Measurements from ENCODE around the gene RFX2. TPM values are rescaled to one million over a fixed set of nuclear protein-coding genes. Genes with fewer than 3 reads are reported as not detected.
"Not testable (repeated sequence)": the region's sequence is repeated elsewhere in the genome, so short reads cannot be mapped to it uniquely, and the experiment has no call there.

RFX2 gene
- polyA plus RNA-seq, 3 donors, result 6.9 to 11.1 (median 8.1) TPM

DNA sequence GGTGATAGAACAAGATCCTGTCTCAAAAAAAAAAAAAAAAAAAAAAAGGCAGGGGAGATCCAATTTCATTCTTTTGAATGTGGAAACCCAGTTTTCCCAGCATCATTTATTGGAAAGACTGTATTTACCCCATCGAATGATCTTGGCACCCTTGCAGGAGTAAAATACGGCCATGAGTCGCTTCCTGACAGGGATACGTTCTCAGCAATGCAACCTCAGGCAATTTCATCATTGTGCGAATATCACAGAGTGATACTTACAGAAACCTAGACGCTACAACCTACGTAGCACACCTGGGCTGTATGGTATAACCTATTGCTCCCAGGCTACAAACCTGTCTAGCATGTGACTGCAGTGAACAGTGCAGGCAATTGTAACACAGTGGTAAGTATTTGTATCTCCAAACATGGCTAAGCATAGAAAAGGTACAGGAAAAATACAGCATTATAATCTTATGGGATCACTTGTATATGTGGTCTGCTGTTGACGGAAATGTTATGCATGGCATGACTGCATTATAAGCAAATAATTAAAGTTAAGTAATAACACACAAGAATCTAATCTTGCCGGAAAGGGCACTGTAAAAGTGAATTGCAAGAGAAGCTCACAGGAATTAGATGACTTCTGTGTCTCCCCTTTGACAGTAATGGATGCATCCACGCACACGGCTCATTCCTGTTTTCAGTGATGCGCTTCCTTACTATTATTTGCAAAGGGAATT is 24.1 kb downstream of the RFX2 start:
- DNase-seq (ENCODE audit: extremely low read depth in 1 of 11, low read depth in 9 of 11, low spot score in 4 of 11), result no peak

DNA sequence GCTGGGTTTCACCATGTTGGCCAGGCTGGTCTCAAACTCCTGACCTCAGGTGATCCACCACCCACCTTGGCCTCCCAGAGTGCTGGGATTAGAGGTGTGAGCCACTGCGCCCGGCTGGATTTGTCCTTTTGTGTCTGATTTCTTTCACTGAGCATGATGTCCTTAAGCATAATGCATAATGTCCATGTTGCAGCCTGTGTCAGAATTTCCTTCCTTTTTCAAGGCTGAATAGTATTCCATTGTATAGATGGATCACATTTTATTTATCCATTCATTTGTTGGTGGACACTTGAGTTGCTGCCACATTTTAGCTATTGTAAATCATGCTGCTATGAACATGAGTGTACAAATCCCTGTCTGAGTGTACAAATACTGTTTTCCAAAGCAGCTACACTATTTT is 25.5 kb downstream of the RFX2 start:
- no peak for DNase-seq (ENCODE audit: extremely low read depth in 1 of 11, low read depth in 9 of 11, low spot score in 4 of 11)

DNA sequence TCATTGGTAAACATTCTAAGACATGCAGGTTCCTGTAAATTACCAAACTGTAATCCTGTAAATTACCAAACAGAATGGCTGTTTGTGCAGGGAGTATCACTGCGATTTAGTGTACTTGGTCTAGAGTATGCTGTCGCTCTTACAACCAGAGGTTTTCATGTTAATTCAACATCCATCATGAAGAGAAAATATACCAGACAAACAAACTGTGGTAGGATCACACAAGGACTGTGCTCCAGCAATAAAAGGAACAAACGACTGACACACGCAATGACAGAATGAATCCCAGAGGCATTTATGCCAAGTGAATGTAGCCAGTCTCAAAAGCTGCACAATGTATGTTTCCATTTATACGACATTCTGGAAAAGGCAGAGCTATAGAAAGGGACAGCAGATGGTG is 31.2 kb downstream of the RFX2 start:
- no peak for DNase-seq (ENCODE audit: extremely low read depth in 1 of 11, low read depth in 9 of 11, low spot score in 4 of 11)

DNA sequence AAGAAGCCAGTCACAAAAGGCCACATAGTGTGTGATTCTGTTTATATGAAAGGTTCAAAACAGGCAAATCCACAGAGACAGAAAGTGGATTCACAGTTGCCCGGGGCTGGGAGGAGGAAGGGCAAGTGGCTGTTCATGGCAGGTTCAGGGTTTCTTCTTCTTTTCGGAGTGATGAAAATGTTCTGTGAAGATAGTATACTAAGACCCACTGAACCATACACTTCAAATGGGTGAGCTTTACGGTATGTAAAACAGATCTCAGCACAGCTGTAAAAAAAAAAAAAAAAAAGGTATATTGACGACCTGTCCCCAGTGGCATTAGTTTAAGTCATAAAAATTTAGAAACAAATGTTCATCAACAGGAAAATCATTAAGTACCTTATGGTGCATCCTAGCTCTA is 32.2 kb downstream of the RFX2 start:
- no peak for DNase-seq (ENCODE audit: extremely low read depth in 1 of 11, low read depth in 9 of 11, low spot score in 4 of 11)

DNA sequence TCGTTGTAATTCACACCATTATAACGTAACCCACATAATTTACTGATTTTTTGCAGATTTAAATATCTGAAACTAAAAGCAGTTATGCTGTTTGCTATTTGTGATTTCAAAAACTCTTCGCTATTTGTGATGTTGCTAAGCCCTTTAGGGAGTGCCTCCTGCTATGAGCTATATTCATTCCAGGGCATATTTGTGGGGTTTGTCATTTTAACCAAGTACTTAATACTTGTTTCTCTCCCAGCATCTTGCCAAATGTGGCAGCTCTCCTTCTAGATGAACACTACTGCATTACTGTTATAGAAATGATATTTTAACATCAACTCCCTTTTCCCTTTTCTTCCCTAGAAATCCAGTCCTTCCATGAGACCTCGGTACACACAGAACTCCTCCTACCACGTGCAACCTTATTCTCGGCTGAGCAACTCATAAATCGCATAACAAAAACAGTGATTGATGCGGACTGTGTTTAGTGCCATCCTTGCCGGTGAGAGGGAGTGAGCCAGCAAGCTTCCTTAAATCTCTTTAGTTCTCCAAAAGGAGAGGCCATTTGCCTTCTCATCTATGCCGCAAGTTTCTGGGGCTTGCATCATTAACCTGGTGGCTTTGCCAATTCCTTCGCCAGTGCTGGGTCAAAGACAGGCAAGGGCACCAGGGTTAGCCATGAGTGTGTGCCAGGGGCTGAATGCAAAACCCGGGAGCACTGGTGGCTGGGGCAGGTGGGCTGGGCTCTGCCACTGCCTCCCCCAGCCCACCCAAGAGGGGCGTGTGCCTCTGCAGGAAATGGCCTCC is 33.4 kb downstream of the RFX2 start:
- no peak for DNase-seq (ENCODE audit: extremely low read depth in 1 of 11, low read depth in 9 of 11, low spot score in 4 of 11)

DNA sequence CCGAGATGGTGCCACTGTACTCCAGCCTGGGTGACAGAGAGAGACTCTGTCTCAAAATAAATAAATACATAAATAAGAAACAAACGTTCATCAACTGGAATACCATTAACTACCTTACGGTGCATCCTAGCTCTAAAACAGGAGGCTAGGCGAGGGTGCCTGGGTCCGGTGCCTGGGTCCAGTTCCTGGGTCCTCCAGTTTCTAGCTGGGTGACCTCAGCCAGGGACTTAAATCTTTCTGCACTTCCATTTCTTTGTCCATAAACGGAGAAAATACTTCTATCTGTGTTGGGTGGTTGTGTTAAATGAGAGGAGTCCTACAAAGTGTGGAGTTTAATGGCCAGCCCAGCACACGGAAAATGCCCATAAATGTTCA is 34.0 kb downstream of the RFX2 start:
- no peak for DNase-seq (ENCODE audit: extremely low read depth in 1 of 11, low read depth in 9 of 11, low spot score in 4 of 11)

DNA sequence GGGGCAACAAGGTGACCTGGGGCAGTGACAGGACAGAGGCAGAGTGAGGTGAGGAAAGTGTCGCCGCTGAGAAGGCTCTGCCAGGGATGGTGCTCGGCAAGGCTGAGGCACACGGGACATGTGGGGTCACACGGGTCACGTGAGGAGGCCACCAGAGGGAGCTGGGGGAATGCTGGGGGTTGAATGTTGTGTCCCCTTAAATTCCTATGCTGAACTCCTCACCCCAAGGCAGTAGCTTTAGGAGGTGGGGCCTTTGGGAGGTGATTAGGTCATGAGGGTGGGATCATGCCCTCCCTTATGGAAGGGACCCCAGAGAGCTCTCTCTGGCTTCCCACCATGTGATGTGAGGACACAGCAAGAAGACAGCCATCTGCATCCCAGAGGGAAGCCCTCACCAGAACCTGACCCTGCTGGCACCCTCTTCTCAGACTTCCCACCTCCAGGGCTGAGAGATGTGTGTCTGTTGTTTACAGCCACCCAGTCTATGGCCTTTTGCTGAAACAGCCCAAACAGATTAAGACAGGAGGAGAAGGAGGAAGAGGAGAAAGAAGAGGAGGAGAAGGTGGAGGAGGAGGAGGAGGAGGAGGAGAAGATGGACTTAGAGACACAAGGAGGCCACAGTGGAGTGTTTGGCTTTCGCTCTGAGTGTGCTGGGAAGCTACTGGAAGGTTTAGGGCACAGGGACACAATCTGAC is 35.4 kb downstream of the RFX2 start:
- no peak for DNase-seq (ENCODE audit: extremely low read depth in 1 of 11, low read depth in 9 of 11, low spot score in 4 of 11)

DNA sequence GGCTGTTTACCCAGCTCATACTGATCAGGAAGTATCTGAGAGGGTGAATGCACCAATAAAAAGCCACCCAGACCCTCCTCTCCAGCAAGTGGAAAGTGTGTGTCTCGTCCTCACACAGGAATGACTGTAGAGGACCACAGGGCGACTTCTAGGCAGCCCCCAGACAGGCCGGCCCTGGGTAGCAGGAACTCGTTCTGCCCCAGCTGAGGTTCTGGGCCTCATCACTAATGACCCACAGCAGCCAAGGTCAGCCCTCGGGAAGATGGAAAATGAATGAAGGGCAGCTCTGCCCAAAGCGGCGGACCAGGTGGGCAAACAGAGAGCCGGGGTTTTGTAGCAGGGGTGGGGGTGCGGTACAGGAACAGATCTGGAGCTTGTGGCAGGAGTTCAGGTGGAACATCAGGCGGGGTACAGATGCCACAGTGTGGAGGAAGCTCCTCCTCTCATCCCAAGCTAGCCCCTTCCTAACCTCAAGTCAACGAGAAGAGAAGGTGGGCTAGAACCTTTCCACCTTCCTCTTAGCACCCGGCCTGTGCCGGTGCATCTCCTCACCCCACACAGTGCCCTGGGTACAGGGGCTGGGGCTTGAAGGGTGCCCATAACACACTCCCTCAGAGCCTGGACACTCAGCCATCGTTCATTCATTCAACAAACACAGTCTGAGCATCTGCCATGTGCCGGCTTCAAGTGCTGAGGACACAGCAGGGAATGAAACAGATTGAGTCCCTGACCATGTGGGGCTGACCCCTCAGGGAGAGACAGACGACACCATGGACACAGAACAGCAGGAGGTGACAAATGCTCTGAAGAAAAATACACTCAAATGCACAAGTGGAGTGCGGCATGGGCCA is 36.2 kb downstream of the RFX2 start:
- DNase-seq (ENCODE audit: extremely low read depth in 1 of 11, low read depth in 9 of 11, low spot score in 4 of 11), result no peak

DNA sequence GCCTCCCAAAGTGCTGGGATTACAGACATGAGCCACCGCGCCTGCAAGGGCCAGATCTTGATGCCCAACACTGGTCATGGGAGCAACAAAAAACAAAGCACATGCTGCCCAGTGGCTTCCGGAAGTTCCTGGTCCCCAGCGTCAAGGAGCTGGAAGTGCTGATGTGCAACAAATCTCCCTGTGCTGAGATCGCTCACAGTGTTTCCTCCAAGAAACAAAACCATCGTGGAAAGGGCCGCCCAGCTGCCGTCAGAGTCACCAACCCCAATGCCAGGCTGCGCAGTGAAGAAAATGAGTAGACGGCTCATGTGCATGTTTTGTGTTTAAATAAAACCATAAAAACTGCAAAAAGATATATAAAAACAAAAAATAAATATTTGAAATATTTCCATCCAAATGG is 37.1 kb downstream of the RFX2 start:
- DNase-seq (ENCODE audit: extremely low read depth in 1 of 11, low read depth in 9 of 11, low spot score in 4 of 11), result not testable (repeated sequence)

DNA sequence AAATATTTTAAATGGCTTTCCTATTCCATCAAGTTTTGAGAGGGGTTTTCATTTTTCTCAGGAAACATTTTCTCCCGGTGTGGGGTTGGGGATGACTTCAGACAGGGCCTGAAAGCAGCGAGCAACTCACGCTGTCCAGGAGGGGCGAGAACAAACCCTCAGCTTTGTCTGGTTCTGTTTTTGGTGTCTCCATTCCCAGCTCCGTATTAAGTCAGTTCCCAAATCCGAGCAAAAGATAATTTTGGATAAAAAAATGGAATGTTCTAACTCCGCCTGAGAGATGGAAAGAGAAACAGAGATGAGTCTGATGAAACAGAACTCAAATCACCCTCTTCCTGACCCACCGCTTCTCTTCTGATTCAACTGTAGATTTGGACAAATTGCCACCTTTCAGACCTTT is 38.4 kb downstream of the RFX2 start:
- DNase-seq (ENCODE audit: extremely low read depth in 1 of 11, low read depth in 9 of 11, low spot score in 4 of 11), result no peak

DNA sequence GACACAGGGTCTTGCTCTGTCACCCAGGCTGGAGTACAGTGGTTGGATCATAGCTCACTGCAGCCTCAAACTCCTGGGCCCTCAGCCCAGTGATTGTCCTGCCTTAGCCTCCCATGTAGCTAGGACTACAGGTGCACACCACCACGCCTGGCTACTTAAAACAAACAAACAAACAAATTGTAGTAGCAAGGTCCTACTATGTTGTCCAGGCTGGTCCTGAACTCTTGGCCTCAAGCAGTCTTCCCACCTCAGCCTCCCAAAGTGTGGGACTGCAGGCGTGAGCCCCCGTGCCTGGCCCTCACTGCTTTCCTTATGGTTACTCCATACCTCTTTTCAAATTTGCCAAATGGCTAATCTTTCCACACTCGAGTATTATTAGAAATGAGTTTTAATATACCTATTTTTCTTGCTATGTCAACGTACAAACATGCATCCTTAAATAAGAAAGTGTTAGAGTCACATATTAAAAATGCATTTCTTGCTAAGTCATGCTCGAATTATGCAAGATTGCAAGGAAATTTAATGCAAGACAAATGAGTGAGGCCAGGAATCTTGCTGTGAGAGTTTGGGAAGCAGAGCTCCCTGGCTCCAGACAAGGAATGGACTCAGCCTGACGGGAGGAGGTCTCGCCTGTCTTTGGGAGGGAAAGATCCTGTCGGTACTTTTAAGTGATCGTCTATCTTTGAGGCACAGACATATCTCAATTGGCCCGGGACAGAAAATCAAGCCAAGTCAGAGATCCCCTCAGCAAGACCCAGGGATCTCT is 39.4 kb downstream of the RFX2 start:
- no peak for DNase-seq (ENCODE audit: extremely low read depth in 1 of 11, low read depth in 9 of 11, low spot score in 4 of 11)

DNA sequence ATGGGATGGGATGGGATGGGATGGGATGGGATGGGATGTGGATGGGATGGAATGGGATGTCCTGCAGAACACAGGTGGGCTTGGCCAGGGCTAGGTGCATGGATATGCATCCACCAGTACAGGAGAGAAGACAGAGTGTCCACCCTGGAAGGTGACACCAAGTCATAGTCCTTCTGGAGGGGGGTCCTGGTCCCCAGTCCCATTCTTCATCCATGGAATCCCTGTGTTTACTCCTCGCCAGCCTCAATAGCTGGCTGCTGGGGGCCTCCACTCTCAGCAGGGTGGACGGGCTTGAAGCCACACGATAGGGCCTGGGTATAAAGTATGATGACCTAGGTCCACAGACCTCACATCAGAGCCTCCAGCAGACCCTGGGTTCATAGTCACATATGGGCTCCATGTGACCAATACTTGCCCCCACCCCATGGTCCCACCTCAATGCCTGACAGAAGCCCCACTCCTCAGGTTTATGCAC is 40.1 kb downstream of the RFX2 start:
- no peak for DNase-seq (ENCODE audit: extremely low read depth in 1 of 11, low read depth in 9 of 11, low spot score in 4 of 11)

DNA sequence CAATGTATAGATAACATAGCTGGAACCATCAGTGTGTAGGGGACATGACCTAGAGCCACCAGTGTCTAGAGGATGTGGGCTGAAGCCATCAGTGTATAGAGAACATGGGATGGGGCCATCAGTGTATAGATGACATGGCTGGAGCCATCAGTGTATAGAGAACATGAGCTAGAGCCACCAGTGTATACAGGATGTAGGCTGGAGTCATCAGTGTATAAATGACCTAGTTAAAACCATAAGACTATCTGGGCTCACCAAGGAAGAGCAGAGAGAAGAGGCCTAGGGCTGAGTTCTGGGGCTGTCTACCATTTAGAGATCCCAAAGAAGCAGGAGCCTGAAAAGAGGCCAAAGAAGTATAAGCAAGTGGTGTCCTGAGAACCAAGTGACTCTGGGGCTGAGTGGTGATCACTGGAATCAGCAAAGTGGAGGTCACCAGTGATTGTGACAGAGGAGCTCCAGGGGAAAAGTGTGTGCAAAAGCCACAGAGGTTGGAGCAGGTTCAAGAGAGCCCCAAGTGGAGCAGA is 41.0 kb downstream of the RFX2 start:
- DNase-seq (ENCODE audit: extremely low read depth in 1 of 11, low read depth in 9 of 11, low spot score in 4 of 11), result no peak

DNA sequence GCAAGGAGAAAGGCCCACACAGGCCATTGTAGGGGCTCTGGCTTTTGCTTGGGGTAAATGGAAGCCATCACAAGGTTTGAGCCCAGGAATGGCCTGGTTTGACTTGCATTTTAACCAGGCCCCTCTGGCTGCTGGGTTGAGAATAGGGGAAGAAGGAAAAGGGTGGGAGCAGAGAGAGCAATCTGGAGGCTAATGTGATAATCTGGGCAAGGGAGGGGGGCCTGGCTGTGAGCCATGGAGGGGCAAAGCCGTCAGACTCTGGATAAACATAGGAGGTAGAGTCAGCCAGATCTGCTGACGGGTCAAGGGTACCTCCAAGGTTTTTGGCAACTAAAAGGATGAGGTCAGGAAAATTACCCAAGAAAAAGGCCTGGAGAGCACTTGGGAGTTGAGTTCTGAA is 41.6 kb downstream of the RFX2 start:
- DNase-seq (ENCODE audit: extremely low read depth in 1 of 11, low read depth in 9 of 11, low spot score in 4 of 11), result no peak

DNA sequence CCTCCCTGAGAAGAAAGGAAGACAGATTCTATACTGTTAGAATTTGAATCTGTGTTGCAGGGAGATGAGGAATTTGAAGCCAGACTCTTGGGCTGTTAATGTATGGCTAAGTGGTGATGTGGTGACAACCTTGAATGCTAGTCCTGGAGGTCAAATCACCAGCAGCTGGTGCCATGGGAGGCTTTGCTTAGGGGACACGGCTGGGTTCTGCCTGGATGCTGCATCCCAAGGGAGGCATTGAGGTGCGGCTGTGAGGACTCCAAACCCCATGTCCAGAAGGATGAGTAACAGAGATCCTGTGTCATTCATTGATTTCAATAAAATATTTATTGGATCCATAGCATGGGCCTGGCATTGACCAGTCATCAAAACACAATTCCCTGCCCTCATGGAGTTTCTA is 42.3 kb downstream of the RFX2 start:
- no peak for DNase-seq (ENCODE audit: extremely low read depth in 1 of 11, low read depth in 9 of 11, low spot score in 4 of 11)

DNA sequence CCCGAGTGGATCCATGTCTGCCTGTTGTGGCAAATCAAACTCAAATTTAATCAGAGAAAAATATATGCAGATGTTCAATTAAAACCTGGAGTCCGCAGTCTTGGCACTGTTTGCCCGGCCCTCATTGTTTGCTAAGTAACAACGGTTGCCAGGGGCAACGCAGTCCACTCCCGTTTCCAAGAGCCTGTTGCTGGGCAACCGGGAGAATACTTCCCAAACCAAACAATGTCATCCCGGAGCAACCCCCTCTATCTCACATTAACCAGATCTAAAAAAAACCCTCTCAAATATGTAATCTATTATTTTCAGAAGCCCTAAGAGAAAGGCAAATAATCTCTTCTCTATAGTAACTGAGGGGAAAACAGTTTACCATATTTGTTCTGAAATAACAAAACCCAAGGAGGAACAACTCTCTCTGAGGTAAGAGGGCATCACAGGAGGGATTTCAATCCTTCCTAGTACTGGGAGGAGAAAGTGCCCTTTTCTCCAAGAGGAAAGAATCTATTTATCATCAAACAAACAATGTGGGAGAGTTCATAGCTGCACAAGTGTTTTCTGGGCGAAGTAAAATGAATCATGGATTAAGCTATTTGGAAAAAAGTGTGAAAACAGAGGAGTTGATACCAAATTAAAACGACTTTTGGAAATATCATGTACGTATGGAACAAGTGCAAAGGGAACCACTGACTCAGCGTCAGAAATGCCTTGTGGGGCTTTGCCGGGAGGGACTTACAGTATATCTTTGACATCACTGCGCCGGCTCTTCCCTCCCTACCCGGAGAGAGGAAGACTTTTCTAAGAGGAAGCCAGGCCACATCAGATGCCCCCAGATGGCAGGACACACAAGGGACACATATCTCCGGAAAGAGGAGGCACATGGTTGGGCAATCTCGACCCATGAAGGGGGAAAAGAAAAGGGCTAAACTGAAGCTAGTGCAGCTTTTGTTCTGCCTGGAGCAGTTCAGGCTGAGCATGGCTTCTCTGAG is 43.3 kb downstream of the RFX2 start:
- DNase-seq (ENCODE audit: extremely low read depth in 1 of 11, low read depth in 9 of 11, low spot score in 4 of 11), result peak; percentile 80 to 96 (median 90)

Data from renal cortex interstitium (tissue), 11 donors.